ENCODE results near the gene EMC8.
"Not testable (repeated sequence)": the region's sequence is repeated elsewhere in the genome, so short reads cannot be mapped to it uniquely, and the experiment has no call there.

EMC8 gene

DNA sequence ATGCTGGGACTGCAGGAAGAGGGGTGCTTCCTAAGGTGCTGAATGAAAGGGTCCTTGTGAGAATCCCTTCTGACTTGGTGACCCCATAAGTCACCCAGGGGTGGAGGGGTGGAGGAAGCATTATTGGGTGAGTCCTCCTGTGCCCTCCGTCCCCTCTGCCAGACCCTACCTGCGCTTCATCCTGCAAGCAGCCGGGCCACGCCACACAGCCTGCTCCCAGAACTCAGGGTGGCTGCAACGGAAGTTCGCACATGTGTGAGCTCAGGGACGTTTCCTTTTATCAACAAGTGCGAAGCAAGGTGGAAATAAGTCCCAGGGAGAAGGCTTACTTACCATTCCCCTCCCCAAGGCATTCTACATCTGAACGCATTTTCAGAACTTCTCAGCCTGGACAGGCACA lies 41.1 kb upstream of the EMC8 start:
- DNase-seq (ENCODE audit: low spot score in 2 of 2) (no peak), ATAC-seq (replicated peaks; ENCODE audit: extremely low read depth, poor library complexity, severe bottlenecking) (no peak)
- Mint-ChIP-seq H3K9me3 (no peaks in the 10 kb centered on the region), H3K27ac (ENCODE audit: low read depth) (no peak overlapping the region), H3K4me3 (no peak overlapping the region), H3K4me1 (peaks cover 7% of the 10 kb centered on the region), H3K36me3 (ENCODE audit: insufficient read depth) (no peaks in the 10 kb centered on the region), H3K27me3 (peaks cover 72% of the 10 kb centered on the region)

DNA sequence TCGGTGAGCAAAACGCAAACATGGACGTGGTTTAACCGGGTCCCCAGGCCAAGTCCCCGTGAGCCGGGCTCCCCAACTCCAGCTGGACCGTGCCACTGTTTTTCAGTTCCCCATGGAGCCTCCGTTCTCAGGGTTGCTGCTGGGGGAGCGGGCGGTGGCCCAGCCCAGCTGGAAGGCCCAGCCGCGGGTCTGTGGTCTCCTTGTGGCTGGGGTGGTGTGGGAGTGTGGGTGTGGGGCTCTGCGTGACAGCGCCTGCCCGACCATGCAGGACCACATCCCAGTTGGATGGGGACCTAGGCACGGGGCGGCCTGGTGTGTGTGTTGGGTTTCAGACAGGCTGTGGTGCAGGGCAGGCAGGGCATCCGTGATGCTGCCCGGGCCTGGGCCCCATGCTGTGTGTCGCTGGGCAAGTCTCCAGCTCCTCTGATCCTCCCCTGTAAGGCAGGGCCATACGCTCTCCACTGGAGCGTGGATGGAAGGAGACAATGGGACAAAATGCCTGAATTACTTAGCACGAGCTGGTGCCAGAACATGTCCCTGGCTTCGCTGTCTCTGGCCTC lies 40.4 kb upstream of the EMC8 start:
- Mint-ChIP-seq H3K27ac (ENCODE audit: low read depth) (no peak overlapping the region), H3K9me3 (no peaks in the 10 kb centered on the region), H3K4me3 (no peak overlapping the region), H3K36me3 (ENCODE audit: insufficient read depth) (no peaks in the 10 kb centered on the region), H3K4me1 (peaks cover 3% of the 10 kb centered on the region), H3K27me3 (peaks cover 66% of the 10 kb centered on the region)
- ATAC-seq (replicated peaks; ENCODE audit: extremely low read depth, poor library complexity, severe bottlenecking) = no peak
- DNase-seq (ENCODE audit: low spot score in 2 of 2) = no peak

DNA sequence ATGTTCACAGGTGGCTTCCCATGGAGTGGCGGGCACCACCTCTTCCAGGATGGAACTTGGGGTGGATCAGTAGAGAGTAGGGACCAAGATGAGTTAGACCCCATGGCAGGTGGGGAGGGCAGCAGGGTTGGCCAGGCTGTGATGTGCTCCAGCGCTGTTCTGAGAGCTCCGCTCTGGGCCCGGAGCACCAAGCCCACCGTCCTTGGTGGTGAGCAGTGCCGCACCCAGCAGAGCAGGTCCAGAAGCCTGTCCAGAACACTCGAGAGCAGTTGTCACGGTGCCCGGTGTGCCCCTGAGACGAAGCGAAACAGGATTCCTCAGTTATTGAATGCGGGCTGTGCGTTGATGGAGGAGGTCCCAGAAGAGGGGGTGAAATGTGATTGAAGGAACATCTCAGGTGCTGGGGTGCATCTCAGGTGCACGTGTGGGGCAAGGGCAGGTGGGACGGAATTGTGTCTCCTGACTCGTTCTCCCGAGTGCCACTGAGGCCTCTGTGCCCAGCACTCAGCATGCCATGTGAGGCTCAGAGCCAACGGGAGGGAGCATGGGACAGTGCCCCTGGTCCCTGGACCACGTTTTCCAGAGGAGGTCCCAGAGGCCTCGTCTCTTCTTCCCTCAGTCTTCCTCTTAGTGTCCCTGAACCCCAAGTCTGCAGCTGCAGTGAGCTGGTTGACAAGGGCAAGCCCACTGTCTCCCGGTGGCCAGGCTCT lies 39.7 kb upstream of the EMC8 start:
- H3K27me3 Mint-ChIP-seq = peaks cover 58% of the 10 kb centered on the region

DNA sequence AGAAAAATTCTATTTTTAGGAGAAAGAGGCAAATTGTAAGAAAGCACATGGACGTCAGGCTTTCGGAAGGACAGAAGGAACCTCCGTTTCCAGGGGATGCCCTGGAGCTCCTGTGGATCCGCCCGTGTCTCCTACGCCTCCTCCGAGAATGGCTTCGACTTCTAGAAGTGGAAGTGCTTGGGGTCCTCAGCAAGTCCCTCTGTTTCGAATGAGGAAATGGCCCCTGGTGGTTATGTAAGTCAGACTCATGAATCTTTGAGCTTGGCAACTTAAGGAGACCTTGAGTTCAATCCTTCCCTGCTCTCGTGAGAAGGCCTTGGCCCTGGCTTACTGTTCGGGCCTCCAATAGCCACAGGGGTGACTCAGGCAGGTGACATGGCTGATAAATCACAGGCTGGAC lies 39.0 kb upstream of the EMC8 start:
- Mint-ChIP-seq H3K27ac (ENCODE audit: low read depth) (no peak overlapping the region), H3K4me3 (no peak overlapping the region), H3K9me3 (no peaks in the 10 kb centered on the region), H3K4me1 (no peaks in the 10 kb centered on the region), H3K36me3 (ENCODE audit: insufficient read depth) (no peaks in the 10 kb centered on the region), H3K27me3 (peaks cover 54% of the 10 kb centered on the region)
- ATAC-seq (replicated peaks; ENCODE audit: extremely low read depth, poor library complexity, severe bottlenecking) (no peak), DNase-seq (ENCODE audit: low spot score in 2 of 2) (no peak)

More for the DNA sequence above, 39.7 kb upstream of the EMC8 start:
- Mint-ChIP-seq H3K9me3 (no peaks in the 10 kb centered on the region), H3K27ac (ENCODE audit: low read depth) (no peak overlapping the region), H3K4me3 (no peak overlapping the region), H3K36me3 (ENCODE audit: insufficient read depth) (no peaks in the 10 kb centered on the region), H3K4me1 (no peaks in the 10 kb centered on the region)
- ATAC-seq (replicated peaks; ENCODE audit: extremely low read depth, poor library complexity, severe bottlenecking) = no peak
- no peak for DNase-seq (ENCODE audit: low spot score in 2 of 2)

DNA sequence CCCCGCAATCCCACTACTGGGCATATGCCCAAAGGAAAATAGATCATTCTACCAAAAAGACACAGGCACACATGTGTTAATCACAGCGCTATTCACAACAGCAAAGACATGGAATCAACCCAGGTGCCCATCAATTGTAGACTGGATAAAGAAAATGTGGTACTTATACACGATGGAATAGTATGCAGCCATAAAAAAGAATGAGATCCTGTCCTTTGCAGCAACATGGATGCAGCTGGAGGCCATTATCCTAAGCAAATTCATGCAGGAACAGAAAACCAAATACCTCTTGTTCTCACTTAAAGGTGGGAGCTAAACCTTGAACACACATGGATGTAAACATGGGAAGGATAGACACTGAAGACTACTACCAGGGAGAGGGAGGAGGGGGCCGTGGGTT lies 38.3 kb upstream of the EMC8 start:
- not testable (repeated sequence) for H3K4me3 Mint-ChIP-seq; H3K27ac Mint-ChIP-seq (ENCODE audit: low read depth); H3K9me3 Mint-ChIP-seq; H3K36me3 Mint-ChIP-seq (ENCODE audit: insufficient read depth); ATAC-seq (replicated peaks; ENCODE audit: extremely low read depth, poor library complexity, severe bottlenecking); DNase-seq (ENCODE audit: low spot score in 2 of 2); H3K4me1 Mint-ChIP-seq
- peaks cover 54% of the 10 kb centered on the region for H3K27me3 Mint-ChIP-seq

DNA sequence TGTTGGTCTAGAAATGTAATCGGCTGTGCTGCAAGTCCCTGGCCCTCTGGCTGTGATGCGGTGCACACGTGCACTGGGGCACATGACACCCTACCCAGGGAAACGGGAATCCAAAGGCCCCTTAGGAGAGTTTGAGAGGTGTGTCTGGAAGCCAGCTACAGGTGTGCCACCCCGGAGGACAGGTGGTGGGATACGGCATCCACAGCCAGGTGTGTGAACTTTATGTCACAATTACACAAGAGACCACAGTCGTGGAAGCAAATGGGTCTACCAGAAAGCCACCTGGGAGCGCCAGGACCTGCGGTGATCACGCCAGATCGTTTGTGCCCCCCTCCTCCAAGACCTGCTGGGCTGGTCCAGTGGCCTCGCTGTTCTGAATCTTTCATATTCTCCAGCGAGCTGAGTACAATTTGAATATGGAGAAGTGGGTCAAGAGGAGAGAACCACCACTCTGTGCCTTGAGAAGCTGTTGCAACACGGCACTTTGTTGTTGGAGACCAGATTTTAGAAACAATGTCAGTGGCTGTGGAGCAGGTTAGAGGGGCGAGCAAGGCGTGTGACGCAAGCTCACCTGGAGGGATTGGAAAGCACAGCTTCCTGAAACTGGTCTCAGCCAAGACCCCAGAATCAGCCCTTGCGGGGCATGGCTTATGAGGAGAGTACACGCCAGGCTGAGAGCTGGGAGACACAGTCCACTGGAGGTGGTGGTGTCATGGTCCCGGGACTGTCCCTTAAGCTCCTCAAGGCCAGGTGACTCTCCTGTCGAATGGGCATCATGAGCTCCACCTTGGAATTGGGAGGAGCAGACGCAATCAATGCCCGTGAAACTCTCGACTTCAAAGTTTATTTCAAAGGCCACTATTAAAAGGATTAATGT lies 37.6 kb upstream of the EMC8 start:
- no peaks in the 10 kb centered on the region for H3K9me3 Mint-ChIP-seq
- peaks cover 59% of the 10 kb centered on the region for H3K27me3 Mint-ChIP-seq
- no peaks in the 10 kb centered on the region for H3K36me3 Mint-ChIP-seq (ENCODE audit: insufficient read depth)
- no peak overlapping the region for H3K4me3 Mint-ChIP-seq
- DNase-seq (ENCODE audit: low spot score in 2 of 2) = no peak
- no peaks in the 10 kb centered on the region for H3K4me1 Mint-ChIP-seq
- no peak for ATAC-seq (replicated peaks; ENCODE audit: extremely low read depth, poor library complexity, severe bottlenecking)
- no peak overlapping the region for H3K27ac Mint-ChIP-seq (ENCODE audit: low read depth)

DNA sequence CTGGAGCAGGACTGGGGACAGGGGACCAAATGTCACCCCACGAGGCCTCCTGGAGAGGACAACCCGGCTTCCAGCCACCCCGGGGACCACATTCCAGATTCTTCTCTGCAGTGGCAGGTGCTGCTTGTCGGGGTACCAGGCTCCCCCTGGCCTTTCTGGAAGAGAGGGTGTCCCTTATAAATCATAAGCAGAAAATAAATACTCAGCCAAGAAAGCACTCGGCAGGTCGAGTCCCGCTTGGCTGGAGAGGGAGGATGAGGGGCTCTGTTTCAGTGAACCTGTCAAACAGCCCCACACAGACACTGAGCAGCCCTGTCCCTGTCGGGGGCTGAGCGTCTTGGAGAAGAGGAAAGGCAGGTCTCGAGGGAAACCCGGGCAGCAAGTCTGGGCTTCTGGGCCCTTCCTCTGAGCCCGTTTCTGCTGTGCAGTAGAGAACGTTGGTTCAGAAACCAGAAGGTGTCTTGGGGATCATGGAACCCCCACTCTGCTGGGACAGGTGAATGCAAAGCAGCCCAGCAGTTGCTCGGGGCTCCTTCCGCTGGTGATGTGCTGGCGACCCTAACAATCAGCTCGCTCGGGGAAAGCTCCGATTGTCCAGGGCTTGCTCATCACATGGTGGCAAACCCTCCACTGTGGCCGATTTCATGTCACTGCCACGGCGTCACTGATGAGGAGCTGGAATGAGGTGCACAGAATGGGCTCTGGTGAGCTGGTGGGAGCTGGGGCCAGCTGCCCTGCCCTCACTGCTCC lies 36.8 kb upstream of the EMC8 start:
- H3K4me1 Mint-ChIP-seq = no peaks in the 10 kb centered on the region
- H3K4me3 Mint-ChIP-seq = no peak overlapping the region
- no peaks in the 10 kb centered on the region for H3K36me3 Mint-ChIP-seq (ENCODE audit: insufficient read depth)
- peaks cover 63% of the 10 kb centered on the region for H3K27me3 Mint-ChIP-seq
- no peak for DNase-seq (ENCODE audit: low spot score in 2 of 2)
- H3K9me3 Mint-ChIP-seq = no peaks in the 10 kb centered on the region
- no peak for ATAC-seq (replicated peaks; ENCODE audit: extremely low read depth, poor library complexity, severe bottlenecking)
- H3K27ac Mint-ChIP-seq (ENCODE audit: low read depth) = no peak overlapping the region

DNA sequence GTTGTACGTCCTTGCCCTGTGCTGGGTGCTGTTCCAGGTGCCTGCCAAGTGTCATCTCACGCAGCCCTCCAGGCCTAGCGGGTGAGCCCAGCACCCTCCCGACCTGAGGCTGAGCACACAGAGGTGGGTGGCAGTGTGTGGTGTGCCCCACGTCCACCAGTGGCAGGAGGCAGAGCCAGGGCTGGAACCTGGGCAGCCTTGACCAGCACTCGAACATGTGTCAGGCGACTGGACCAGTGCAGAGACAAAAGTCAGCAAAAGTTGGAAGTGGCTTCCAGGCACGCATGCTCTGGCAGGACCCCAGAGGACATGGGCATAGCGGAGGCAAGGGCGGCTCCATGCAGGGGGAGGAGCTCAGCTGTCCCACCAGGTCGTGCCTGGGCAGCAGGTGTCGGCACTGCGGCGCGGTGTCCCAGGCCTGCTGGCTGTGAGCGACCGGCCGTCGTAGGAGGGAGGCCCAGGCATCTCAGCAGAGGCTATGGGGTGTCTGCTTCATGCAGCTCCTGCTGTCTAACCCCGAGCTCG lies 35.9 kb upstream of the EMC8 start:
- Mint-ChIP-seq H3K4me3 (no peak overlapping the region), H3K27ac (ENCODE audit: low read depth) (no peak overlapping the region), H3K4me1 (no peaks in the 10 kb centered on the region), H3K36me3 (ENCODE audit: insufficient read depth) (no peaks in the 10 kb centered on the region), H3K9me3 (no peaks in the 10 kb centered on the region), H3K27me3 (peaks cover 66% of the 10 kb centered on the region)
- no peak for DNase-seq (ENCODE audit: low spot score in 2 of 2)
- ATAC-seq (replicated peaks; ENCODE audit: extremely low read depth, poor library complexity, severe bottlenecking) = no peak

DNA sequence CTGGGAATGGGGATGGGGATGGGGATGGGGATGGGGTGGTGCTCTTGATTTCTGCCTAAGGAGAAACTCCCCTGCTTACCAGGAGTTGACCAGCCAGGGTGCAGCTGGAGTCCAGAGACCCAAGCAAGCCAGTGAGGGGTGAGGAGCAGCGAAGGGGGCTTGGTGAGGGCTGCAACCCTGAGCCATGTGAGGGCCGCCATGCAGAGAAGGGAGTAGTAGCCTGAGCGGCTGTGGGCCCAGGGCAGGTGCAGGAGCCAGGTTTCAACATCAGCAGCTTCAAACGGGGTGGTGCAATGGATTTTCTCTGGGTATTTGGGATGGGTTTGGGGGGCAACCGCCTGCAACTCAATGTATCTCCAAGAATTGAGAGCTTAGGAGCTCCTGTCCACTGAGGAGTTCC lies 35.4 kb upstream of the EMC8 start:
- peaks cover 61% of the 10 kb centered on the region for H3K27me3 Mint-ChIP-seq
- no peak overlapping the region for H3K4me3 Mint-ChIP-seq
- no peak overlapping the region for H3K27ac Mint-ChIP-seq (ENCODE audit: low read depth)
- H3K9me3 Mint-ChIP-seq = no peaks in the 10 kb centered on the region
- no peaks in the 10 kb centered on the region for H3K4me1 Mint-ChIP-seq
- ATAC-seq (replicated peaks; ENCODE audit: extremely low read depth, poor library complexity, severe bottlenecking) (no peak), DNase-seq (ENCODE audit: low spot score in 2 of 2) (no peak)
- no peaks in the 10 kb centered on the region for H3K36me3 Mint-ChIP-seq (ENCODE audit: insufficient read depth)

DNA sequence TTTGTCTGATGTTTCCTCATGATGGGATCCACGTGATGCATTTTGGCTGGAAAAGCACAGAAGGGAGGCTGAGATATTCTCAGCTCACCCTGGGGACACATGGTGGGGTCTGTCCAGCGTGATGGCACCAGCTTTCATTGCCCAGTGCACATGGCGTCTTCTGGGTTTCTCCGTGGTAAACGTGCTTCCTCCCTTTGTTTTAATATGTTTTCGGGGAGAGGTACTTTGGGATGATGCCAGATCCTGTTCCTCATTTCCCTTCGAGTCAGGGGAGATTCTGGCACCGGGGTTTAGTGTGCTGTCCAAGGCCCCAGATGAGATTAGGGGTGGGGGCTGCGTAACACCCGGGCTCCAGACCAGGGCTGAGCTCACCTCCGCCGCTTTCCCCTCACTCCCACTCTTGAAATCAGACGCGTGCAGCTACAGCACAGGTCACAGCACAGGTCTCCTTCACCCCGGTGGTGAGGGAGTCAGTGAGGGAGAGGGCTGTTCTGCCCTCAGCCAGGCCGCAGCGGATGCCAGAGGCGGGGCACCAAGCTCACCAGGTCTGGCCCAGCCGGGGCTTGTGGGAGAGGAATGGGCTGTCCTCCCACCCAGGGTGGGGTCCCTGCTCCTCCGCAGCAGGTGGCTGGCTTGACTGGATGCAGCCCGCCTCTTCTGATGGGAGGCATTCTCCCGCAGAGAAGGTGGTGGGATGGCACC lies 34.0 kb upstream of the EMC8 start:
- H3K4me1 Mint-ChIP-seq = peaks cover 7% of the 10 kb centered on the region
- no peaks in the 10 kb centered on the region for H3K9me3 Mint-ChIP-seq
- peak overlapping the region; percentile 57 for H3K27ac Mint-ChIP-seq (ENCODE audit: low read depth)
- H3K36me3 Mint-ChIP-seq (ENCODE audit: insufficient read depth) = peaks cover 2% of the 10 kb centered on the region
- no peak for DNase-seq (ENCODE audit: low spot score in 2 of 2)
- no peak overlapping the region for H3K4me3 Mint-ChIP-seq
- ATAC-seq (replicated peaks; ENCODE audit: extremely low read depth, poor library complexity, severe bottlenecking) = no peak
- H3K27me3 Mint-ChIP-seq = peaks cover 47% of the 10 kb centered on the region

DNA sequence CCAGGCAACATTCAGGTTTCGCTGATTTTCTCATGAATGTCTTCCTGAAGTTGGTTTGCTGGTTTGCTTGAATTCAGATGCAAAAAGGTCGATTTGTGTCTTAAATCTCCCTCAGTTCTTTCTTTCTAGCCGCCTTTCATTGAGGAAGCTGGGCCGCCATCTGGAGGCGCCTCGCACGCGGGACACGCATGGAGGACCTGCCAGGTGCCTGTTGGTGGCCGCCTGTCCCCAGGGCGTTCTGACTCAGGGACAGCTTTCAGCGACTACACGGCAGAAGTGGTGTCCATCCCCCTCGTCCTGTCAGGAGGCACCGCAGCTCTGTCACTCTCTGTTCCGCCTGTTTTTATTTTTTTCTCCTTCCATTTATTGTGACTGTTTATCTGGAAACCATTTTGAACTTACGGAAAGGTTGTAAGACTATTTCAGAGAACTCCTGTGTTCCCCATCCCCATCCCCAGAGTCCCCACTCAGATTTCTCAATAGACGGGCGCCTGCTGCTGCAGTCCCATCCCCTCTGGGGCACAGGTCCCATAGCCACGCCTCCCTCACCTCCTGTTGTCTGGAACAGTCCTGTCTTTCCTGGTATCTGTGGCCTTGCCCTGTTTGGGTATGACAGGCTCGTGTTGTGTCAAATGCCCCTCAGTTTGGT lies 33.4 kb upstream of the EMC8 start:
- H3K27me3 Mint-ChIP-seq = peaks cover 45% of the 10 kb centered on the region

More for the DNA sequence above, 33.4 kb upstream of the EMC8 start:
- ATAC-seq (replicated peaks; ENCODE audit: extremely low read depth, poor library complexity, severe bottlenecking) (no peak), DNase-seq (ENCODE audit: low spot score in 2 of 2) (no peak)
- H3K4me3 Mint-ChIP-seq = no peak overlapping the region
- H3K4me1 Mint-ChIP-seq = peaks cover 7% of the 10 kb centered on the region
- no peak overlapping the region for H3K27ac Mint-ChIP-seq (ENCODE audit: low read depth)
- H3K36me3 Mint-ChIP-seq (ENCODE audit: insufficient read depth) = peaks cover 2% of the 10 kb centered on the region
- no peaks in the 10 kb centered on the region for H3K9me3 Mint-ChIP-seq
